Retina (tissue), 1 donor: ENCODE data around the gene GPHB5.
"Not testable (repeated sequence)": the region's sequence is repeated elsewhere in the genome, so short reads cannot be mapped to it uniquely, and the experiment has no call there.

Experiments used
- DNase-seq: peaks from one replicate; pipeline ENCODE4 v3.0.0-alpha.2; 2016

GPHB5 gene

GRCh38 chr14:63292805-63293204 lies 25.9 kb downstream of the GPHB5 start:
- no peak for DNase-seq

- DNase-seq, result no peak
Observed at GRCh38 chr14:63290741-63291430, 27.8 kb downstream of the GPHB5 start.

GRCh38 chr14:63288853-63289252 lies 29.9 kb downstream of the GPHB5 start:
- DNase-seq, result no peak

DNA sequence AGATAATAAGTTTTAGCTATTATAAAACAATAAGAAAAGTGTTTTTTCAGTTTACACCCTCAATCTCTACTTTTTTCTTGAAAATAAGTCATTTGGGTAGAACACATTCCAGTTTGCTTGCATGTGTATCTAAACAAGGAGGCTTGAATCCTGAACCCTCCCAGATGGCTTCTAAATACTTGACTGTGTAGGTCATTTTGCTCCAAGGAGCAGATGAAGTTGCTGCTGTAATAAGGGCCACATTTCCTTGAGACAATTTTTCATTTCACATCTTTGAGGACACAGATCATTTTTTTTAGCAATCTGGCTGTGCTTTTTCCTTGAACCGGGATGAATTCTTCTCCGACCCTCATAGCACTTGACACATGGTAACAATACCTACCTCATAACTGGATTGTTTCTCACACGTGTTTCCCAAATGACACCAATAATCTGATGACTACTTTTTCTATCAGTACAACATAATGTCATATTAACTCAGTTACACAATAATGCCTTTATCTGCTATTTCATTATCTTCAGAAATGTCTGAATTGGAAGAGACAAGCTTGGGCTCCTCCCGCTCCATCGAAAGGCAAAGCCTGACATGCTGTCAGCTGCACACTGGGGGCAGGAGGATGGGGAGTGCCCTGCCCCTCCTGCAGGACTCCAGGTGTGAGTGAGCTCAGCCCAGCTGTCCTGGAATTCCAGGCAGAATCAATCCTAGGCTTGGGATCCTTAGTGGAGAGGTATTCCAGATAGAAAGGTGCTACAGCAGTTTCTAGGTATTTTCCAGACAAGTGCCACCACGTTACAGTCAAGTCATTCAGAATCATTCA lies 30.9 kb downstream of the GPHB5 start:
- DNase-seq, result no peak

- no peak for DNase-seq
Observed at GRCh38 chr14:63286071-63286470, 32.7 kb downstream of the GPHB5 start.

DNA sequence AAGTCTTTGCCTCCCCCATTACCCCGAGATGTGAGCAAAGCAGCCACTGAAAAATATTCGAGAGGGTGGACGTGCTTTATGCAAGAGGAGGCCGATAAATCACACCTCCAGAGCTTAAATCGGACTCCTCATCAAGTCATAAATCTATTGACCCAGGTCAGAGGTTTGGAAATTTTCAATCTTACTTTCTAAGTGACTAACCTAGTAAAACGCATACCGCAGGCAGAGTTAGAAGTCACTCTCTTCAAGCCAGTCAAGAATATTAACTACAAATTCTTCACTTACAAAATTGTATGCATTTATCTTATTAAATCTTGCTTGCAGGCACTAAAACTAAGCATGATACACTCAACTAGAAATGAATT lies 34.9 kb downstream of the GPHB5 start:
- no peak for DNase-seq

- no peak for DNase-seq
Observed at GRCh38 chr14:63282997-63283883, 35.5 kb downstream of the GPHB5 start.

DNA sequence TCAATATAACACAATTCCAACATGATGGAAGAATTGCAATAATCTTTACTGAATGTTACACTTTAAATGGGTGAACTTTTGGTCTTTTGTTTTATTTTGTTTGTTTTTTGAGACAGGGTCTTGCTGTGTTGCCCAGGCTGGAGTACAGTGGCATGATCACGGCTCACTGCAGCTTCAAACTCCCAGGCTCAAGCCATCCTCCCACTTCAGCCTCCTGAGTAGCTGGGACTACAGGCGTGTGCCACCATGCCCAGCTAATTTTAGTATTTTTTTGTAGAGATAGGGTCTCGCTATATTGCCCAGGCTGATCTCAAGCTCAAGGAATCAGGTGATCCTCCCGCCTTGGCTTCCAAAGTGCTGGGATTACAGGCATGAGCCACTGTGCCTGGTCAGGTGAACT lies 38.8 kb downstream of the GPHB5 start:
- not testable (repeated sequence) for DNase-seq

- no peak for DNase-seq
Observed at GRCh38 chr14:63277591-63278183, 41.0 kb downstream of the GPHB5 start.

GRCh38 chr14:63276492-63277342 lies 42.0 kb downstream of the GPHB5 start:
- peak; percentile 57 for DNase-seq

DNA sequence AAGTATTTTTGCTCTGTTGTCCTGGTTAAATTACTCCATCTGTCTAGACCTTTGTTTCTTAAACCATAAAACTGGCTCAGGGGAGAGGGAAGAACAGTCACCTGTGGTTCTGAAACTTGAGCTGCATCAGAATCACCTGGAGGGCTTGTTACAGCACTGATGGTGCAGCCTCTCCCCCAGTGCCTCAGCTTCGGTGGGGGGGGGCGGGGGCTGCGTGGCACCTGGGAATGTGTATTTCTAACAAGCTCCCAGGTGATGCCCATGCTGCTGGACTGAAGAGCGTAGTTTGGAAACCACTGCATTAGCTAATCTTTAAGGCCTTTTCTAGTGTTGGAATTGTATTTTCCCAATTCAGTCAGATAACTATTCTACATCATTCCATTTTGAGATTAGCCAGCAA lies 42.7 kb downstream of the GPHB5 start:
- DNase-seq, result no peak

- no peak for DNase-seq
Observed at GRCh38 chr14:63275611-63276010, 43.1 kb downstream of the GPHB5 start.

- DNase-seq, result no peak
Observed at GRCh38 chr14:63273717-63274655, 44.7 kb downstream of the GPHB5 start.

- DNase-seq, result no peak
Observed at GRCh38 chr14:63273129-63273528, 45.6 kb downstream of the GPHB5 start.

GRCh38 chr14:63269561-63270225 lies 49.0 kb downstream of the GPHB5 start:
- DNase-seq, result no peak

GRCh38 chr14:63268771-63269170 lies 50.0 kb downstream of the GPHB5 start:
- DNase-seq, result no peak

GRCh38 chr14:63267171-63267570 lies 51.6 kb downstream of the GPHB5 start:
- DNase-seq, result no peak

DNA sequence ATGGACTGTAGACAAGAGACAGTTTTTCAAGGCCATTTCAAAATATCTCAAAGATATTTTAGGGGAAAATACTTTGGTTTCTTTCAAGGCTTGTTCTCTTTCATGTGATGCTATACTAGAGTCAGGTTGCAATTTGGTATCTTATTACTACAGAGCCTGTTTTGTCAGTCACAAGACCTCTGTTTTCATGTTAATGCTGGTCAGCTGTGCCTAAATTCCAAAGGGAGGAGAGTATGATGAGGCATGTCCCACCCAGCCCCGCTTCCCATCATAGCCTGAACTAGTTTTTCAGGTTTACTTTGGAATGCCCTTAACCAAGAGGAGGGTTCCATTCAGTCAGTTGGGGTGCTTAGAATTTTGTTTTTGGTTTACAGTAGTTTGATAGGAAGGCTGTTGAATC lies 52.6 kb downstream of the GPHB5 start:
- DNase-seq, result no peak
